Stomach (tissue), 9 donors: ENCODE measurements around the gene PHACTR3. TPM values are rescaled to one million over a fixed set of nuclear protein-coding genes. Genes with fewer than 3 reads are reported as not detected.

Source experiments
- DNase-seq, 2 donors: peaks; one replicate each; pipeline versions ENCODE4 v3.0.0 to v3.0.0-alpha.2; 2013 to 2019
- H3K27ac ChIP-seq, 5 donors: fragments of 200-600 bp in 4 of 5; sonication (generic) in 4 of 5; one replicate each; pipeline ENCODE4 v1.5.1; 2013 to 2019; ENCODE audit warnings: mild to moderate bottlenecking in 1 of 5, moderate library complexity in 1 of 5
- H3K27me3 ChIP-seq, 3 donors: fragments of 200-600 bp; sonication (generic); one replicate each; pipeline ENCODE4 v1.5.1; 2017 to 2019; ENCODE audit warnings: mixed run types in 1 of 3
- H3K36me3 ChIP-seq, 4 donors: fragments of 200-600 bp; sonication (generic); 1 replicate in 3 of 4; 2 replicates in 1 of 4; pipeline ENCODE4 v1.5.1; 2016 to 2019
- H3K4me1 ChIP-seq, 4 donors: fragments of 200-600 bp; sonication (generic); one replicate each; pipeline ENCODE4 v1.5.1; 2016 to 2019
- H3K4me3 ChIP-seq, 4 donors: fragments of 200-600 bp; sonication (generic) in 3 of 4; one replicate each; pipeline ENCODE4 v1.5.1; 2016 to 2019; ENCODE audit warnings: mild to moderate bottlenecking in 1 of 4
- H3K9me3 ChIP-seq, 4 donors: fragments of 200-600 bp; sonication (generic); one replicate each; pipeline ENCODE4 v1.5.1; 2016 to 2019
- EP300 ChIP-seq: sonication (generic); formaldehyde crosslinking; IDR thresholded peaks from one replicate; pipeline ENCODE4 v1.6.1; 2017; ENCODE audit warnings: antibody characterized with exemption
- POLR2A ChIP-seq, 4 donors: fragments of 450-650 bp; IDR thresholded peaks; one replicate each; pipeline ENCODE4 v1.6.1; 2016; ENCODE audit warnings: antibody characterized with exemption in 4 of 4, control low read depth in 2 of 4, mild to moderate bottlenecking in 1 of 4, moderate library complexity in 1 of 4
- POLR2AphosphoS5 ChIP-seq, 3 donors: sonication (generic); formaldehyde crosslinking; IDR thresholded peaks; one replicate each; pipeline ENCODE4 v1.6.1; 2016; ENCODE audit warnings: antibody characterized with exemption in 3 of 3
- WGBS, 5 donors: extraction: QIAGEN DNeasy Blood & Tissue Kit in 3 of 5; methylation state at CpG; one replicate each; pipeline versions ENCODE4 v1.1.5 to v1.1.7; 2013 to 2018; 5-methylcytosine and 5-hydroxymethylcytosine counted together
- intact Hi-C: fragments of 100-400 bp; cut with DNase I; formaldehyde crosslinking; loops from one replicate; pipeline ENCODE4 v1.15.1; 2023; ENCODE audit warnings: low total_unique reads
- polyA plus RNA-seq, 3 donors: library from polyadenylated mRNA; stranded (reverse); fragments of 200-250 nt; gene quantifications; one replicate each; pipeline ENCODE4 v1.2.3, GENCODE V29; 2013
- total RNA-seq, 5 donors: library from RNA; depleted of rRNA; stranded (reverse); fragments of >200 nt; gene quantifications; one replicate each; pipeline versions ENCODE4 v1.1.0 to v1.2.3, GENCODE V29; 2014 to 2016
- TF ChIP-seq, protein P1 (sequence below), 7 experiments: fragments of 450-650 bp in 4 of 7; fragments of 200-600 bp in 3 of 7; sonication (generic) in 3 of 7; IDR thresholded peaks; one replicate each; pipeline ENCODE4 v1.5.1; 2016 to 2019; ENCODE audit warnings: antibody characterized with exemption in 7 of 7, control low read depth in 2 of 7, mild to moderate bottlenecking in 1 of 7
- donor health status: healthy with polysubstance abuse.
- donor health status: Bipolar disorder and iron deficiency.
- donor health status: healthy.

The PHACTR3 gene
- total and polyA plus RNA-seq, 8 donors: 0.55 to 3.7 (median 3.2) TPM; not detected in 3

DNA sequence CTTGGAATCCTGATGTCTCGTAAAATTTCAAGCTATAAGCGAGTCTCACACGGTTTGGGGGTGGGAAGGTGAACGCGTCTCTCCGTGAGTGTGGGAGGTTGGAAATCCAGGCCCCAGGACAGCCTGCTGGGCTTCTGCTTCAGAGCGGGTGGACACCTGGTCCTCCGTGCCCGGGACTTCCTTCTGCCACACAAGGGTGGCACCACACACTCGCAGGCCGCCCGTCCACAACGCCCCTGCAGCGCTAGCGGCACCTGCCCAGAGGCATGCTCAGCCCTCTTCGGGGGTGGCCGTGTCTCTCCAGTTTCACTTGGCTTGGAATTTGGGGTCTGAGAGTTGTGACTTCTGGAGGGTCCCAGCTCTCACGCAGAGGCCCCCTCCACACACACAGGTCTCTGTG lies 151.9 kb downstream of the PHACTR3 start:
- no peak for TF ChIP-seq POLR2A (IDR thresholded peaks at IDR 0.05)
- no peak for TF ChIP-seq EP300
- TF ChIP-seq, protein P1, sequence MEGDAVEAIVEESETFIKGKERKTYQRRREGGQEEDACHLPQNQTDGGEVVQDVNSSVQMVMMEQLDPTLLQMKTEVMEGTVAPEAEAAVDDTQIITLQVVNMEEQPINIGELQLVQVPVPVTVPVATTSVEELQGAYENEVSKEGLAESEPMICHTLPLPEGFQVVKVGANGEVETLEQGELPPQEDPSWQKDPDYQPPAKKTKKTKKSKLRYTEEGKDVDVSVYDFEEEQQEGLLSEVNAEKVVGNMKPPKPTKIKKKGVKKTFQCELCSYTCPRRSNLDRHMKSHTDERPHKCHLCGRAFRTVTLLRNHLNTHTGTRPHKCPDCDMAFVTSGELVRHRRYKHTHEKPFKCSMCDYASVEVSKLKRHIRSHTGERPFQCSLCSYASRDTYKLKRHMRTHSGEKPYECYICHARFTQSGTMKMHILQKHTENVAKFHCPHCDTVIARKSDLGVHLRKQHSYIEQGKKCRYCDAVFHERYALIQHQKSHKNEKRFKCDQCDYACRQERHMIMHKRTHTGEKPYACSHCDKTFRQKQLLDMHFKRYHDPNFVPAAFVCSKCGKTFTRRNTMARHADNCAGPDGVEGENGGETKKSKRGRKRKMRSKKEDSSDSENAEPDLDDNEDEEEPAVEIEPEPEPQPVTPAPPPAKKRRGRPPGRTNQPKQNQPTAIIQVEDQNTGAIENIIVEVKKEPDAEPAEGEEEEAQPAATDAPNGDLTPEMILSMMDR (IDR thresholded peaks at IDR 0.05): no peak
- no peak for TF ChIP-seq POLR2AphosphoS5 (IDR thresholded peaks at IDR 0.05)
- H3K27me3 ChIP-seq: peaks cover 0 to 59% (median 12%) of the 10 kb centered on the region in 3 donors
- peaks cover 0 to 21% (median 9%) of the 10 kb centered on the region in 4 donors for H3K4me1 ChIP-seq
- WGBS, 5 donors: 82 to 91% (median 87%) methylated on average over 14 to 18 of the region's 18 CpGs
- H3K4me3 ChIP-seq: no peak overlapping the region
- no peak overlapping the region for H3K27ac ChIP-seq
- no peaks in the 10 kb centered on the region for H3K36me3 ChIP-seq
- no peak for DNase-seq
- intact Hi-C loops: loop anchor here (10.0 kb wide), 1 partner anchor 181 kb away; no protein-coding TSS in a partner anchor
- no peaks in the 10 kb centered on the region for H3K9me3 ChIP-seq

DNA sequence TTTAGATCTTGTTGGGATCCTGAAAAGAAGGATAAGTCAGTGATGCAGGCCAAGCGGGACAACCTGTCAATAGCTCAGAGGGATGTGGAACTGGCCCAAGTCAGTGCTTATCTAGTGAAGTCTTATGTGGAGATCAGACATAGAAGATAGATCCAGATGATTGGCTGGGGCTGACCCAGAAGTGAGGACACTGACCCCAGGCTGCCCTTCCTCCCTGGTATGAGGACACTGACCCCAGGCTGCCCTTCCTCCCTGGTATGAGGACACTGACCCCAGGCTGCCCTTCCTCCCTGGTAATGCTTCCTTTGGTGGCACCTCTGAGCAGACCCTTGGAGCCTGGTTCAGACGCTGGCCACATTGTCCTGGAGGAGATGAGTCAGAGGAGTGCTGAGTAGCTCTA lies 159.7 kb downstream of the PHACTR3 start:
- intact Hi-C loops: no loop called here
- no peak overlapping the region for H3K27ac ChIP-seq
- H3K27me3 ChIP-seq: peaks cover 0 to 14% (median 0%) of the 10 kb centered on the region in 3 donors
- no peak for DNase-seq
- H3K4me3 ChIP-seq: no peak overlapping the region
- H3K4me1 ChIP-seq: no peaks in the 10 kb centered on the region
- WGBS, 5 donors: 47 to 88% (median 81%) methylated on average over 2 of the region's 2 CpGs
- no peaks in the 10 kb centered on the region for H3K36me3 ChIP-seq
- TF ChIP-seq, protein P1 (IDR thresholded peaks at IDR 0.05): no peak
- TF ChIP-seq POLR2AphosphoS5 (IDR thresholded peaks at IDR 0.05) (no peak), EP300 (no peak), POLR2A (IDR thresholded peaks at IDR 0.05) (no peak)
- no peaks in the 10 kb centered on the region for H3K9me3 ChIP-seq

DNA sequence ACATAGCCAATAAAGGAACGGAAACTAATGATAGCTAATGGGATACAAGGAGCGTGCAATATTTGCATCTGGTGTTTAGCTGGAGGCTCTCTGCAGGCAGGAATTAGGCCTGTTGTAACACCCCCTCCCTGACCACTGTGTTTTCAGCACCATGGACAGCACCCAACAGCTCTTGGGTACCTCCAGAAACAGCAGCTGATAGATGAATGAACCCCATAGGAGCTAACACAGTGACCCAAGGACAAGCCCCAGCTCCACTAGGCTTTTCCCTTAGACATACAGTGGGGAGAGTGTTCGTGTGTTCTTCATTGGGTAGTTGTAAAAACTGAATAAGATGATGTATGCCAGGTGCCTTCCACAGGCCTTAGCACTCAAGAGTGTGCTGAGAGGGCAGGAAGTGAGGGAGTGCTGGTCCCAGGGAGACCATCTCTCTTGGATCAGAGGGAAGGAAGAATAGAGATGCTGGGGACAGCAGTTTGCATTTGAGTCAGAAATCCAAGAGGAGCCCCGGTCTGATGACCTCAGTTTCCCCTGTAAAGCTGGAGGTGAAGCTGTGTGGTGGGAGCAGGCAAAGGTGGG lies 161.3 kb downstream of the PHACTR3 start:
- Histone ChIP-seq H3K27me3 (peaks cover 0 to 13% (median 0%) of the 10 kb centered on the region in 3 donors), H3K9me3 (no peaks in the 10 kb centered on the region), H3K4me3 (no peak overlapping the region), H3K4me1 (no peaks in the 10 kb centered on the region), H3K36me3 (no peaks in the 10 kb centered on the region), H3K27ac (no peak overlapping the region)
- no peak for TF ChIP-seq POLR2AphosphoS5 (IDR thresholded peaks at IDR 0.05)
- no peak for TF ChIP-seq EP300
- TF ChIP-seq POLR2A (IDR thresholded peaks at IDR 0.05): no peak
- TF ChIP-seq, protein P1 (IDR thresholded peaks at IDR 0.05): no peak
- peak in 1 of 2 donors; percentile 40 for DNase-seq
- intact Hi-C loops: no loop called here
- 61 to 81% (median 73%) methylated on average over 4 of the region's 4 CpGs for WGBS, 5 donors

DNA sequence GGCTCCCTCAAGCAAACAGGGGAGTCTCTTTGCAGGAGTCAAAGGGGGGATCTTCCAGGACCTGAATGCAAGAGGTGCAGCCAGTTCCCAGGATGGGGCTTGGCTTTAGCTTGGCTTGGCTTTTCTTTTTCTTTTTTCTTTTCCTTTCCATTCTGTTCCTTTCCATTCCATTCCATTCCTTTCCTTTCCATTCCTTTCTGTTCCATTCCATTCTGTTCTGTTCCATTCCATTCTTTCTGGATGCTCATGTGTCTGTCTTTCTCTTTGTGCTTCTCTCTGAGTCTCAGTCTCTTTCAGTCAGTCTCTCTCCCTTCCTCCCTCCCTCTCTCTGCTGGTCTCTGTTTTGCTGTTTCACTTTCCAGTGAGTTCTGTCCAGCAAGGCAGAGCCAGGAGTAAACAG lies 163.3 kb downstream of the PHACTR3 start:
- peaks cover 0 to 21% (median 0%) of the 10 kb centered on the region in 3 donors for H3K27me3 ChIP-seq
- no peaks in the 10 kb centered on the region for H3K9me3 ChIP-seq
- intact Hi-C loops: no loop called here
- no peak overlapping the region for H3K27ac ChIP-seq
- no peaks in the 10 kb centered on the region for H3K36me3 ChIP-seq
- peaks cover 0 to 8% (median 0%) of the 10 kb centered on the region in 4 donors for H3K4me1 ChIP-seq
- no peak overlapping the region for H3K4me3 ChIP-seq
- TF ChIP-seq EP300: no peak
- TF ChIP-seq, protein P1 (IDR thresholded peaks at IDR 0.05): no peak
- TF ChIP-seq POLR2A (IDR thresholded peaks at IDR 0.05): no peak
- TF ChIP-seq POLR2AphosphoS5 (IDR thresholded peaks at IDR 0.05): no peak
- DNase-seq: no peak
